DND-41 (cell line): ENCODE results near the gene RYR3.

Source experiments
- CTCF ChIP-seq: IDR thresholded peaks from 2 replicates; pipeline ENCODE4 v1.5.1; 2012; ENCODE audit warnings: borderline replicate concordance, low read length, moderate library complexity, mild to moderate bottlenecking; ENCODE audit not compliant: poor library complexity, severe bottlenecking; ENCODE audit errors: extremely low read depth
- EZH2 ChIP-seq: IDR thresholded peaks from 3 replicates; pipeline ENCODE4 v1.6.1; 2012; ENCODE audit warnings: borderline replicate concordance, low read depth, mild to moderate bottlenecking, moderate library complexity, low read length, inconsistent platforms; ENCODE audit not compliant: severe bottlenecking

- TF ChIP-seq CTCF = no peak
- no peak for TF ChIP-seq EZH2
Measured at GRCh38 chr15:33468740-33469139, 158.0 kb downstream of the RYR3 start.
